GM18517 (cell line): ENCODE measurements around the gene NPB.
A peak's percentile ranks its signal among the peaks of the same experiment; 100 is the strongest.

ENCODE experiments used
- ATAC-seq: cut with Tn5 transposase; IDR thresholded peaks from one replicate; pipeline ENCODE4 v1.9.1; 2021; ENCODE audit warnings: mild to moderate bottlenecking, moderate library complexity; ENCODE audit not compliant: unreplicated experiment

Gene NPB

DNA sequence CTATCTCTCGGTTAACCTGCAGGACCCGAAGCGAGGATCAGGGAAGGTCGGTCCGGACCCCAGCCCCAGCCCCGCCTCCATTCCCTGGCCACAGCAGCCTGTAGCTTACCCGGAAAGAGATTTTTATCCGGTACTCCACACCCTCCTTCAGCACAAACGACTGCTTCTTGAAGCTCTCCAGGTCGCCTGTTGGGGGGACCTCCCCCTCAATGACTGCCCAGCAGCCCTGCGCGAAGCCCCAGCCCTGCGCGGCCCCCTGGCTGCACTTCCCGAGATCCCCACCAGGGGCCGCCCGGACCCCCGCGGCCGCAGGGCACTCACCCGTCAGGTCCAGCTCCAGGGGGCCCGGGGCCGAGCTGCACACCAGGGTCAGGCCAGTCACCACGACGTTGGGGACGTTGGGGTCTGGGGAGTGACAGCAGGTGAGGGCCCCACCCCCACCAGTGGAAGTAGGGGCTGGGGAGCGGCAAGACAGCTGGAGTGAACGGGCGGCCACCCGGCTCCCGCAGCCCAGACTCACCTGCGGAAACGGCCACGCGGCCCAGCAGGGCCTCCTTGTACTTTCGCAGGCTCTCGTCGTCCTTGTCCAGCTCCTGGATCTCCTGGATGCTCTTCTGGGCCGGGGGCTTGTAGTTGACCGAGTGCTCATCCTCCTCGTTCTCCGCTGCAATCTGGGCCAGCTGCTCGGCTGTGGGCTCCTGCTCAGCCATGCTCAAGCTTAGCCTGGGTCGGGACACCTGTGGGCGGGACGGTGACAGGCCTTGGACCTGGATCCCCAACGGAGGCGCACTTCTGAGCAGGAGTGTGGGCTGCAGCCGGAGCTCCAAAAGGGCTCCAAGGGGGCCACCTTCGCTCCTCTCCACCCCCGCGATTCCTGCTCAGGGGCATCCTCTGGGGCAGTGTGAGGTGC lies 32.6 kb upstream of the NPB start:
- ATAC-seq = no peak

DNA sequence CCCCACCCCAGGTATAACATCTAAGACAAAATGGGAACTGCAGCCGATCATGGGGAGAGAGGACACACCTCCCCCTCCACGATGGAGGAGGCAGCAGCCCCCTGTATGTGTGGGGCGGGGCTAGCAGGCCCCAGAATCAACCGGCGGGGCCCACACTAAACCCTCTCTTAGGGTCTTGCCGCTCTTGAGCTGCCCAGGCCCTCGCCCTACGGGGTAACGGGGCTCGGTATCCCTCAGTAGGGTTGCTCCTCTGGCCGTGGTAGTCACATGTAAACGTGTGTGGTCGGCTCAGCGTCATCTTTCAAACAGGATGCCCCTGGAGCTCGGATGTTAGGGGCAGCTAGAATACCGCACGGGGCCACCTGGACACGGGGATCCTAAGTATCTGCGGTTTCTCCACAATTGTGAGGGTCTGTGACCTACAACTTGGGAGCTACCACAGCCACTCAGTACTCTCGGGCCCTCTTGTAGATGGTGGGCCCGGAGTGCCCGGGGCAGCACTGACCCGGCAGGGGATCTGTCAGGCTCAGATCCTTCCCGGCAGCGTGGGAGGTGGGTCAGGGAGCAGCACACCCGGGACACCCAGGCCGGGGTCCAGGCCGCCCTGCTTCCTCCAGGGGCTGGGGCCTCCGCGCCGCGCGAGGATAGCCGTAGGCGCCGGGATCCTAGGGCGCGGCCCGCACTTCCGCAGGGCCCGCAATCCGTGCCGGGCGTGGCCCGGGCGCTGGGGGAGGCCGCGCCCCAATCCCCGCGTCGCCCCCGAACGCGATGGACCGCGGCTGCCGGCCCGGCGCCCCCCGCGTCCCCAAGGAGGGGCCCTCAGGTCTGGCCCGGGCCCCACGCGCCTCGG lies 31.7 kb upstream of the NPB start:
- no peak for ATAC-seq

DNA sequence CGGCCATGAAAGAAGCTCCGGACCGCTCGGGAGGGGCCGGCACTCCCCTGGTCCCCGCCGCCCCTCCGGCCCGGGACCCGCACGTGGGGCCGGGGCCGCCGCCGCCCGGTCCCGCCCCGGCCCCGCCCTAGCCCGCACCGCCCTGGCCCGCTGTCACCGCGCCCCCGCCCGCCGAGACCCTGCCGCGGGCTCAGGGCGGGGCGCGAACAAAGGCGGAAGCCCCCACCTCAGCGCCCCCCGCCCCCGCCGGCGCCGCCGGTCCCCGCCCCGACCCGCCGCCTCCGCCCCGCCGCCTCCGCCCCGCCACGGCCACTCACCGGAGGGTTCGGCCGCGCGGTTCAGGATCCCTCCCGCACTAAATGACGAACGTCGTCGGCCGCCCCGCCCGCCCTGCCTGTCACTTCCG lies 31.1 kb upstream of the NPB start, which contains the start of gene ARHGDIA:
TSS of gene ARHGDIA (minus strand) at position 357 of the 406 bp plus-strand sequence. CDS start 1,407 bp downstream, outside the sequence.
- no peak for ATAC-seq

DNA sequence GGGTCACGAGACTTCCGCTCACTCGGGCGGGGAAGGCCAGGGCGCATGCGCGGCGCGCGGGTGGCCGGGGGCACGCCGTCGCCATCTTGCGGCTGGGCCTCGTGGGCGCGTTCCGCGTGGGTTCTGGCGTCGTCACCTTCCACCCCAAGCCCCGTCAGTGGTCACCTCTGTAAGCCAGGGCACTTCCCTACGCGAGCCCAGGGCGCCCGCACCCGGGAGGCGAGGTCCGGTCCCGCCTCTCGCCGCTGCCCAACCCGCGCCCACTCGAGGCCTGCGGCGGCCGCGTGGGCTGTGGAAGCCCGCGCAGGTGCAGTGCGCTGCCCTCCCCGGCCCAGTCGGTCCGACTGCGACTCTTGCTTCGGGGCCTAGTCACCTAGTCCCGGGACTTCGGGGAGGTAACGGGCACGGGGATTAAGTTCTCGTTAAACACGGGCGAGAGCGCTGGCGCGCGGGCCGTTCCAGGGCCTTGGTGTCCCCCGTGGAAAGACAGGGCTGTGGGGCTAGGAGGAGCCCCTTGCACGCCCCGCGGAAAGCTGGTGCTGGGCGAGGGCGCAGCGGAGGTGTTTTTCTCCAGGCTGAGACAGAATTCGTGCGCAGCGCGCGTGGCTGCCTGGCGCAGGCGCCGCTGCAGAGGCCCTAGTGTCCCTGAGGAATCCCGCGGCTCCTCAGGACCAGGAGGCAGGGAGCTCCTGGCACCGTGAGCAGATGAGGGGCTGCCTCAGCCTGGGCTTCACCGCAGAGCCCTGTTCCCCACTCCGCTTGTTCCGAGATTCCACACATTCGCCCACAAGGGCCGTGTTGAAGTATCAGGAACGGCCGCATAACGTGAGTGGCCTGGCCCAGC lies 30.4 kb upstream of the NPB start:
- peak; percentile 35 for ATAC-seq

DNA sequence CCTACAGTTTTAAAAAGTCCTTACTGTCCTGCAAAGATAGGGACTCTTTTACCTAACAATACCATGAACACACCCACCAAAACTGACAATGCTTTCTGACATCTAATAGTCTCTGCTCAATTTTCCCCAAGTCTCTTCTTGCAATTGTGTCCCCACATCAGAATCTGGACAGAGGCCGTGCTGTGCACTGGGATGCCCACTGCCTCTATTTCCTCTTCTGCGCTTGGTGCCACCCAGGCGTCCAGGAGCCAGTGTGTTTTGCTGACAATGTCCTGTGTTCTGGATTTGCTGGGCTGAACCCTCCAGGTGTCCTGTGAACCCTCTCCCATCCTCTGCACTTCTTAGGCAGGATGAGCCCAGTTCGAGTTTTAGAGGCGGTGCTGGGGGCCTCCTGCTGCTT lies 24.5 kb upstream of the NPB start:
- no peak for ATAC-seq

DNA sequence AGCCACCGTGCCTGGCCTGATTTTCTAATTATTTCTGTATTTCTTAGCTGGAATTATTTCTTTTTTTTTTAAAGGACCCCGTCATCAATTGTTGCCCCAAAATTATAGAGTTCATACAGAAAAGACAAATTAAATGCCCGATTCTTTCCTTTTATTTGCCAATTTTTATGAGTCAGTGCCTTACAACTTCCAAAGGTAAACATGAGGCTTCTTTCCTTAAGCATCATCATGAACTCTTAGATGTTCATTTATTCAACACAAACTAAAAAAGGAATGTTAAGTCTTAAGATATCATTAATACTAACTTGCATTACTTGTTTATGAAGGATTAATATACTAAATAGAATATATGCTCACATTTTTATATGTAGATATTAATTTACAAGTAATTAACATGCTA lies 23.7 kb upstream of the NPB start:
- no peak for ATAC-seq

DNA sequence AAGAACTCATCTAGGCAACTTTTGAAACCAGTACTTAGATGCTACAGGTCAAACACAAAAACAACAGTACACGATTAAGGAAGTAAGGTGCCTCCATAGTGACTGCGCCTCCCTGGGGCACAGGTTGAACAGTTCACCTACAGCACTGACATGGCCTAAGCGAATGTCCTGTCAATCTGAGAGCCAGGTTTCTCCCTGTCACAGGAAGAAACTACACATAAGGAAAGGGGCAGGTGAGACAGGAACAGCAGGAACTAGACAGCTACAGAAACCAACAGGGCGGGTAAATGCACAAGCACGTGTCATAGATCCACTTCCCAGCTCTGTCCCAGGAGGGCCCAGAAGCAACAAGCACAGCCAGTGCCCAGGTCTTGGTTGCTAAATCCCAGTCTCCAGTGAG lies 22.9 kb upstream of the NPB start:
- no peak for ATAC-seq

DNA sequence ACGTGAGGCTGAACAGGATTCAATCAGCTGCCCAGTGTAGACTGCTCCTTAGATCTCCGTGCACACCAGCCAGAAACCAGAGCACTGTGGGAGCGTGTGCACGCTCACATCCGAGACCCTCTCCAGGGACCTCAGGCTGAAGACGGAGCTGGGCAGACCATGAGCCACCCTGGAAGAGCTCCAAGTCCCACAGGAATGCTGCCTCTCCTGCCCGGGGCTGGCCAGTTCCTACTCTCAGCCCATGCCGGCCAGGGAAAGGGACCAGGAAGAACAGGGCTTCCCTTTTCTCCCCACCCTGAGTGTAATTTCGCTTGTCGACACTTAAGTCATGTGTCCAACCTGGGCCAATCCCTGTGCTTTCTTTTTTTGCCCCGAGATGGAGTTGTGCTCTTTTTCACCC lies 17.5 kb upstream of the NPB start:
- ATAC-seq = no peak

DNA sequence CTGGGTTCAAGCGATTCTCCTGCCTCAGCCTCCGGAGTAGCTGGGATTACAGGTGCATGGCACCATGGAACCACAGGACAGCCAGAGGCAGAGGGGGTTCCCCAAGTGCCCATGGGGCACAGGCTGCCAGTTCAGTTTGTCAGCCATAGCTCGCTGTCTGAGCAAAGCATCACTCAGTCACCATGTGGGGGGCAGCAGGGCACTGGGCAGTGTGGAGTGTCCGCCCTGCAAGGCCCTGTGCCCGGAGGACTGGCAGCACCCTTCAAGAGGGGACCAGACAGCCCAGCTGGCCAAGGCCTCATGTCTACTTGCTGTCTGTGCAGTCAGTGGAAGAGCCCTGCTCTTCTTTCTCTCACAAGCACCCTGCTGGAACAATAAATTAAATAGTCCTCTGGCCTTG lies 17.1 kb upstream of the NPB start:
- ATAC-seq = no peak

DNA sequence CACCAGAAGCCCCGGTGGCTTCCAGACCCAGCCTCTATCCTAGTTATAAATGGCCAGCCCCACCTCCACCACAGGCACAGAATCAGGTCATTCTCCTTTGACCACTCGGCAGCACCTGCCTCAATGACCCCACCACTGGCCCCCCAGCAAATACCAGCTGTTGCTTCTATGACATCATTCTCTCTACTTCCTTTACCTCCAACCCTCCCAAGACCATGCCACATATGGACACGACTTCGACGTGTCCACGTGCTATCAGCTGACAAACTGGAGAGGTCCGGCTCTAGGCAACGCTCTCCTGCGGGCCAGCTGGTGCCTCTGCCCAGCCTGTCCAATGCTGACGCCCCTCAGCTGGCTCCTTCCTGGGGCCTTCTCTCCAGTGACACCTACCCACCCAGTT lies 16.6 kb upstream of the NPB start:
- ATAC-seq = no peak

DNA sequence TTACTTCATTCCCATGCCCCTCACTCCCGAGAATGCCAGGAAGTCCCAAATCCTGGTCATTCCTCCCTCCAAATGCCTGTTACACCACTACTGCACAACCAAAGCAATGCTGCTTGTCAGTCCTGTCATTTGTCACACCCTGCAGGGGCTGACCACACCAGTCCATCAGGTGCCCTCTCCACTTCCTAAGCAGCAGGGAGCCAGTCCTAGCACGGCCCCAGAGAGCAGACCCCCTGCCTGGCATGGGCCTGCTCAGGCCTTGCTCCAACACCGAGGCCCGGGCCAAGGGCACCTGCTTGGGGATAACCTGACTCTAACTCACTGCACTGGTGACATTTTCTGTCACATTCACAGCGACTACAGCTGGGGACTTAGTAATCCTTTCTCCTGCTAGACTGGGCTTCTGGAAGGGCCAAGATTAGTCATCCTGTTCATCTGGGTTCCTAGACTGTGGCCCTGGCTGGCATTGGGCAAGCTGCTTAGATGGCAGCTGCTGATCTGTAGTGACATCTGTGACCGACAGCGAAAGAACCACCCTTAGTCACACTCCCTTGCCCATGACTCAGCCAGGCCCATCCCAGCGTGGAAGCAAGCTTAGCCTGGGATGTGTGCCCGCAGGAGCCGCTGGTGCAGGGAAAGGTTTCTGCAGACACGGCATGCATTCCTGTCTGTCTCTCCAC lies 16.0 kb upstream of the NPB start:
- no peak for ATAC-seq

DNA sequence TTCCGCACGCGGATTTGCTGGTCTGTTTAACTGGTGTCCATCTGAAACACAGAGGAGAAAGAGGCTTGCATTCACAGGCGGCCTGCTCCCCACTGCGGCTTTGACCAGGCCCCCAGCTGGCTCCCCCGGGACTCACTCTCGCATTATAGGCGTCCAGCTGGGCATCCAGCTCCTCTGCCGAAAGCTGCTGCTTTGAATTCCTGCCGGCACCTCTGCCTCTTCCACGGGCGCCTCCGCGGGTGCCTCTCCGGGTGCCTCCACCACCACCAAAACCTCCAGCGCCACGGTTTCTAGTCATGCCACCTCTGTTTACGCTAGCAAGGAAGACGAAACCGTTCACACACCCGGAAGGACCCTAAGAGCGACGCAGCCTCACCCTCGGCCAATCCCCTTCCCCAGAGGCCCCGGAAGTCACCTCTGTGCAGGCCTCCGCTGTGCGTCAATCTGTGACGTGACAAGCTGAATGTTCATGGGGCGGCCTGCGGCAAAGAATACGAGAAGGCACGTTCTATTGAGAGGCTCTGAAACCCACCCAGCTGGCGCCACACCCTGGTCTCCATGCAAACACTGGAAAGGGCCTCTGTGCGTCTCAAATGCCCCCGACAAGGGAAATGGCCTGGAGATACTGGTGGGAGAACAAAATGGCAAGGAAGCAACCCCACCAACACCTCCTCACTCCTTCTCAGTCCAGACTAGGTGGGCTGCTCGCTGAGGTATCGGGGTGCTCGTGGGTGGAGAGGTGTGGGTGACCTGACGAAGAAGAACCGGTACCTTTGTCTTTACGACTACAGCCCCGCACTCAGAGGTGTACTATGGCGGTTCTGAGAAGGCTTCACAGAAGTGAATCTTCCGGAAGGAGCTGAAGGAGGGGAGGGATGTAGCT lies 13.7 kb upstream of the NPB start:
- ATAC-seq = no peak

DNA sequence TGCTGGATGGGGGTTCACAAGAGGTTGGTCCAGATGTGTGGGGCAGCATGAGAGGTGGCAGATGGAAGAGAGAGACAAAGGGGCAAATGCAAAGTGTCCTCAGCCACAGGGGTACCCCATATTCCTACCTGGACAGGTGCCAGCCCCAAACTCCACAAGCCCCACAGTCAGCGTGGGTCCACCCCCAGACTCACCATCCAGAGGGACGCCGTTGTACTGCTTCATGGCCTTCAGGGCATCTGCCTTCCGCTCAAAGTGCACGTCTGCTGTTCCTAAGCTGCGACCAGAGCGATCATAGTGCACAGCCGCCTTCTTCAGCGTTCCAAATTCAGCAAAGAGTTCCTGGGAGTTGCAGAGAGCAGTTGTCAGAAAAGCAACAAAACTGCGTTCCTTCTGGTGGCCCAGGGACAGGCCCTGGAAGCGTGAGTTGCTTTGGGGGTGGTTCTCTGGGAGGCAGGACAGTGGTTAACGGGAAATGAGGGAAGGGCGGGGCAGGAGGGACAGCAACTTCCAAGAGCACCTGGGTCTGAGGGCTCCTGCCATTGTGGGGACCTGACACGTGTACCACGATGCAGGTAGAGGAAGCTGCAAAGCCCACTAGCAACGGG lies 12.9 kb upstream of the NPB start:
- no peak for ATAC-seq

DNA sequence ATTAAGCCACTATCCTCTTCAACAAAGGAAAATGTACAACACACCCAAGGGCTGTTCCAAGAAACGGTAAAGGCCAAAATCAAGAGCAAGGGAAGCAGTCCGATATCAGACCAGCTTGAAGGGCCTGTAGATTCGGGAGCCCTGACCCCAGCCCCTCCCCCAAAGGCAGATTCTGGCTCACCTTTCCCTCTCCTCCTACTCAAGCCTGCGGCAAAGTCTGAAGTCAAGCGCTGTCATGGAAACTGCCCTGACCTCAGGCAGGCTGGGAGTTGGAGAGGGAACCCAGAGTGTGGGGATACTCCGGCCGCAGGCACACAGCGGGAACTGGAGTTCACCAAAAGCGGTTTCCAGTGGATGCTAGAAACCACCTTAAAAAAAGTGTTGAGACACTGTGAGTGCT lies 12.4 kb upstream of the NPB start:
- ATAC-seq = no peak

DNA sequence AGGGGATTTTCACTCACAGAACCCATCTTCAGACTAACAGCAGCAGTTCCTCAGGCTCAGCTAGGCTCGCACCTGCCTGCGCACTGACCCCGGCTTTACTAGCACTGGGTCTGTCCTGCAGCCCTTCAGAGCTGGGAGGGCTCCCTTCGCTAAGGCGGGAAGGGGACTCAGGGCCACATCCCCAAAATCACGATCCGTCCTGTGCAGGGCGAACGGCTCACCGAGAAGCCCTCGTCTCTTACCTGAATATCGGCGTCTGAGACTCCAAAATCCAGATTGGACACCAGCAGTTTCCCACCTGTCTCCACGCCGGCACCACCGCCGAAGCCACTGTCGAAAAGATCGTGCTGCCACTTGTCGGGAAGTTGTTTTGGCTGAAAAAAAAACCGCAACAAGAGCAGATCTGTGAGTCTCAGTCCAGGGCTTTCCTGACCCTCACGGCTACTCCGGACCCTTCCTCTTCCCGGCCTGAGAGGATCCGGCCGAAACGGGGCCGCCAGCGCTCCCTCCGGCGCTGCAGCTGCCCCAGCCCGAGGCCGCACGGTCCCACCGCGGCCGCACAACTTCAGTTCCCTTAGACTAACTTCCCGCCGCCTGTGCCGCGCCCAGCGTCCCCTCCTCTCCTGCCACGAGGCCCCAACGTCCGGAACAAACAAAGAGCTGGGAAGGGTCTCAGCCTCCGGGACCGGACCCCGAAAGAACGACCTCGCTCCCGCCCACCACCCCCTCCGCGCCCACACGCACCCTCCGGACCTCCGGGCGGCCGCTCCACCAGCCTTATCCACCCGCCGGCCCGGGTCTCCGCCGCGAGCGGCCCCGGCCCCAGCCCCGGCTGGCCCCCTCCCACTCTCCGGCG lies 11.4 kb upstream of the NPB start:
- ATAC-seq = peak; percentile 6

DNA sequence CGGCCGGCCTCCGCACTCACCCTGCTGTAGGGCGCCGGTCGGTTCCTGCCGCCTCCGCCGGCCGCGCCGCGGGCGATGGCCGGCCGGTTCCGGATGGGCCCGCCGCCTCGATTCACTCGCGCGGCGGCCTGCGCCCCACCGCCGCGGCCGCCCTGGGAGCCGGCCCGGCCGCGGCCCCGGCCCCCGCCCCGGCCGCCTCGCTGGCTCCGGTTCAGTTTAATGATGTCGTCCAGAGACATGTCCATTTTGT lies 10.8 kb upstream of the NPB start:
- no peak for ATAC-seq

DNA sequence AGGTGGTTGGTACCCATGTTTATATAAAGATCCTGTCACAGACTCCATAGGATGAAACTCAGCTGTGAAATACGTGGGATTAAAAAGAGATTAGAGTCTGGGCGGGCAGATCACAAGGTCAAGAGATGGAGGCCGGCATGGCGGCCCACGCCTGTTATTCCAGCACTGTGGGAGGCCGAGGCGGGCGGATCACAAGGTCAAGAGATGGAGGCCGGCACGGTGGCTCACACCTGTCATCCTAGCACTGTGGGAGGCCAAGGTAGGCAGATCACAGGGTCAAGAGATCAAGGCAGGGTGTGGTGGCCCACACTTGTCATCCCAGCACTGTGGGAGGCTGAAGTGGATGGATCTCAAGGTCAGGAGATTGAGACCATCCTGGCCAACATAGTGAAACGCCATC lies 6.6 kb upstream of the NPB start:
- no peak for ATAC-seq

DNA sequence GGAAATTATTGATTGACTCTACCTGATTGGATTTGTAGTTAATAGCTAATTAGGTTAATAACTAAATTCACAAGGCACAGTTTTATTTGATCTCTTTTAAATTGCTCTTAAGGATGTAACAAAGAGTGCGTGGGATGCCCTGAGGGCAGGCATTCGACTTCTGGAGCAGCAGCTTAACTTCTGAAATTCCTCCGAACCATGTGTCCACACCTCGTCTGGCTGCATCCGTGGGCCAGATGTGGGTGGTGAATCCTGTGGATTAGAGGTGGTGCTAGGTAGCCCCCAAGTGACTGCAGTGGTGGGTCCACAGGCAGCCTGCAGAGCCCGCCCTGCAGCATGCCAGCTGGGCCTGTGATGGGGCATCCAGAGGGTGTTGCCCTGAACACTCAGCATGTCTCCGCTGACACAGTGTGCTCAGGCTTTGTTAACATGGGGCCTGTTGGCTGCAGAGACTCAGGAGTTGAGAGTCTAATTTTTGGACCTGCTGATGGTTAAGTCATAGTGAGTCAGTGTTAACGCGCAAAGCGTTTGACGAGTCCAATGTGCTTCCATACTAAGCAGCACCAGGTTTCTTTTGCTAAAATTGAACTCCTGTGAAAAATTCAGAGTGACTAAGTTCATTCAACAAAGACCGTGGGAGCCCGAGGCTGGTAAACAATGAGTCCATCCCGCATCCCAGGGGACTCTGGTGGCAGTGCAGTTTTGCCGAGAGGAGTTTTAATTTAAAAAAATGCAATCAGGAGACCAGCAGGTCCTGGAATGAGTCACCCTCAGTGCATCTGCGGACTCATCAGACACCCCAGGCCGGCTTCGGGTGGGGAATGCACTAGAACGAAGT lies 3.8 kb upstream of the NPB start:
- no peak for ATAC-seq
